Mesendoderm (in vitro differentiated cells): ENCODE data around the gene PLCXD3.

Source experiments
- DNase-seq: peaks from one replicate; pipeline ENCODE4 v3.0.0; 2013
- H2AK5ac ChIP-seq: 2 replicates; pipeline ENCODE4 v1.6.1; 2013; ENCODE audit warnings: low read length, inconsistent platforms
- H2BK120ac ChIP-seq: 2 replicates; pipeline ENCODE4 v1.6.1; 2013; ENCODE audit warnings: low read depth, mild to moderate bottlenecking, low read length, moderate library complexity, mixed read lengths
- H2BK15ac ChIP-seq: replicated peaks from 2 replicates; pipeline ENCODE4 v1.6.1; 2013; ENCODE audit warnings: low read depth, mild to moderate bottlenecking, moderate library complexity
- H2BK5ac ChIP-seq: 2 replicates; pipeline ENCODE4 v1.6.1; 2013; ENCODE audit warnings: low read length, inconsistent platforms
- H3K18ac ChIP-seq: 2 replicates; pipeline ENCODE4 v1.6.1; 2013; ENCODE audit warnings: mild to moderate bottlenecking, low read length, mixed read lengths
- H3K23ac ChIP-seq: one replicate; pipeline ENCODE4 v1.6.1; 2013; ENCODE audit warnings: low read length
- H3K27ac ChIP-seq: 2 replicates; pipeline ENCODE4 v1.5.1; 2013; ENCODE audit warnings: low read depth, mild to moderate bottlenecking, inconsistent platforms, low read length, moderate library complexity
- H3K27me3 ChIP-seq: 2 replicates; pipeline ENCODE4 v1.6.1; 2013; ENCODE audit warnings: low read length, control low read depth, mild to moderate bottlenecking, inconsistent platforms; ENCODE audit not compliant: insufficient read depth, poor library complexity
- H3K36me3 ChIP-seq: 2 replicates; pipeline ENCODE4 v1.6.1; 2013; ENCODE audit warnings: low read length, inconsistent platforms; ENCODE audit not compliant: control insufficient read depth, insufficient read depth
- H3K4ac ChIP-seq: one replicate; pipeline ENCODE4 v1.6.1; 2013; ENCODE audit warnings: low read depth, mild to moderate bottlenecking, low read length, moderate library complexity
- H3K4me1 ChIP-seq: 2 replicates; pipeline ENCODE4 v1.6.1; 2013; ENCODE audit warnings: low read depth, low read length, inconsistent platforms; ENCODE audit not compliant: control insufficient read depth
- H3K4me2 ChIP-seq: 2 replicates; pipeline ENCODE4 v1.6.1; 2013; ENCODE audit warnings: low read length
- H3K4me3 ChIP-seq: 2 replicates; pipeline ENCODE4 v1.5.1; 2013; ENCODE audit warnings: mild to moderate bottlenecking, low read length
- H3K56ac ChIP-seq: one replicate; pipeline ENCODE4 v1.6.1; 2013; ENCODE audit warnings: low read length
- H3K79me1 ChIP-seq: 2 replicates; pipeline ENCODE4 v1.6.1; 2013; ENCODE audit warnings: low read length, inconsistent platforms
- H3K79me2 ChIP-seq: 2 replicates; pipeline ENCODE4 v1.6.1; 2013; ENCODE audit warnings: mild to moderate bottlenecking, low read length; ENCODE audit not compliant: control insufficient read depth, insufficient read depth
- H3K9ac ChIP-seq: 2 replicates; pipeline ENCODE4 v1.6.1; 2013; ENCODE audit warnings: low read length, inconsistent platforms
- H4K5ac ChIP-seq: one replicate; pipeline ENCODE4 v1.6.1; 2013; ENCODE audit warnings: low read length
- H4K8ac ChIP-seq: one replicate; pipeline ENCODE4 v1.6.1; 2013; ENCODE audit warnings: low read depth, mild to moderate bottlenecking, control low read depth, low read length, moderate library complexity
- WGBS: extraction: QIAGEN DNeasy Blood & Tissue Kit; methylation state at CpG from one replicate; pipeline ENCODE4 v1.1.7; 2013; ENCODE audit warnings: low lambda C conversion rate, missing lambda C conversion rate; ENCODE audit not compliant: insufficient coverage; ENCODE audit errors: extremely low coverage; 5-methylcytosine and 5-hydroxymethylcytosine counted together

The PLCXD3 gene

GRCh38 chr5:41420492-41421067 is 89.8 kb downstream of the PLCXD3 start:
- H3K27ac ChIP-seq = no peak overlapping the region
- DNase-seq = no peak
- H3K4me3 ChIP-seq = no peak overlapping the region
- H3K36me3 ChIP-seq = no peaks in the 10 kb centered on the region
- no peak overlapping the region for H4K5ac ChIP-seq
- H3K79me1 ChIP-seq = no peaks in the 10 kb centered on the region
- no peak overlapping the region for H2BK5ac ChIP-seq
- H2BK15ac ChIP-seq = no peak overlapping the region
- no peak overlapping the region for H4K8ac ChIP-seq
- no peak overlapping the region for H3K56ac ChIP-seq
- no peak overlapping the region for H3K9ac ChIP-seq
- no CpG with 5 or more reads among the region's 3 CpGs for WGBS
- no peaks in the 10 kb centered on the region for H3K27me3 ChIP-seq
- H2BK120ac ChIP-seq = no peak overlapping the region
- H3K4ac ChIP-seq = no peak overlapping the region
- H3K18ac ChIP-seq = no peak overlapping the region
- H3K79me2 ChIP-seq = no peaks in the 10 kb centered on the region
- H3K23ac ChIP-seq = no peak overlapping the region
- H3K4me2 ChIP-seq = no peak overlapping the region
- H3K4me1 ChIP-seq = no peaks in the 10 kb centered on the region
- H2AK5ac ChIP-seq = no peak overlapping the region

GRCh38 chr5:41418220-41419031 is 92.0 kb downstream of the PLCXD3 start:
- Histone ChIP-seq H2BK5ac (no peak overlapping the region), H3K23ac (no peak overlapping the region), H3K4me2 (no peak overlapping the region), H3K79me2 (no peaks in the 10 kb centered on the region), H3K36me3 (no peaks in the 10 kb centered on the region), H4K5ac (no peak overlapping the region), H3K79me1 (no peaks in the 10 kb centered on the region), H2BK120ac (no peak overlapping the region), H3K4me1 (no peaks in the 10 kb centered on the region), H4K8ac (no peak overlapping the region), H3K4ac (no peak overlapping the region), H2AK5ac (no peak overlapping the region), H2BK15ac (no peak overlapping the region), H3K9ac (no peak overlapping the region), H3K56ac (no peak overlapping the region), H3K27ac (no peak overlapping the region), H3K18ac (no peak overlapping the region), H3K27me3 (no peaks in the 10 kb centered on the region), H3K4me3 (no peak overlapping the region)
- peak; percentile 14 for DNase-seq
- no CpG with 5 or more reads among the region's 2 CpGs for WGBS

DNA sequence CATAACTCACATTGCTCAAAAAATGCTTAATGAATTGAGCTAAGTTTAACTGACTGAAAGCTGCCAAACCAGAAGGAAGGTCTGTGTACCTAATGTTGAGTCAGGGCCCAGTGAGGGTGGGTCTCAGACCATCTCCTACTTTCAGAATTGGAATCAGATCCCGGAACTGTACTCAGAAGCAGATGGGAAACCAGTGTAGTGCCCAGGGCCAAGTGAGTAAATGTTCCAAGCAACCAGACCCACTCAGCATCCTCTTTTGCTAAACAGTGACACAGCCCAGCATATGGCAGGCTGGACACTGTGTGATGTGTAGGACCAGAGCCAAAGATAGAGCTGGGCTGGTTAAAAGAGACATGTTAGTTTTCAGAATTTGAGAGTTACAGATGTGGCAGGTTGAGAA is 94.1 kb downstream of the PLCXD3 start:
- no CpG with 5 or more reads among the region's 1 CpG for WGBS
- no peak overlapping the region for H2AK5ac ChIP-seq
- no peak overlapping the region for H3K23ac ChIP-seq
- no peak overlapping the region for H4K8ac ChIP-seq
- no peak overlapping the region for H2BK5ac ChIP-seq
- no peaks in the 10 kb centered on the region for H3K27me3 ChIP-seq
- no peak overlapping the region for H3K4me3 ChIP-seq
- no peak overlapping the region for H2BK15ac ChIP-seq
- no peak overlapping the region for H3K4me2 ChIP-seq
- H3K4me1 ChIP-seq = no peaks in the 10 kb centered on the region
- no peaks in the 10 kb centered on the region for H3K79me1 ChIP-seq
- no peak overlapping the region for H3K56ac ChIP-seq
- H2BK120ac ChIP-seq = no peak overlapping the region
- no peak for DNase-seq
- H3K4ac ChIP-seq = no peak overlapping the region
- H3K36me3 ChIP-seq = no peaks in the 10 kb centered on the region
- no peak overlapping the region for H3K18ac ChIP-seq
- no peak overlapping the region for H3K27ac ChIP-seq
- no peak overlapping the region for H4K5ac ChIP-seq
- no peak overlapping the region for H3K9ac ChIP-seq
- H3K79me2 ChIP-seq = no peaks in the 10 kb centered on the region

DNA sequence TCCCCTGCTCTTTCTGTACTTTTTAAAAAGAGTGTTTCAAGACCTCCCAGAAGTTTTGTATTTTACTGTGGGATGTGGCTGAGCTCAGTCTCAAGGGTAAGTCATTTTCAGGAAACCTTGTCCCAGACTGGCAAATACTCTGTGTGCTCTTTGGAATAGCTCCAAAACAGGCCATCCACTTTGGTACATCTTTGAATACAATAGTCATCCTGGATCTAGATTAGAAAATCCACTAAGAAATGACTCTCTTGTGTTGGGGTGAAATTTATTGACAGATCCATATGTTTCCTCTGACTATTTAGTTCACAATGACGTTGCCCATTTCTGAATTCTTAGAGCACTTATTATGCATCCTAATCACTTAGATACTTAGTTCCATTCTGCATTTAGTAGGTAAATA is 95.2 kb downstream of the PLCXD3 start:
- no peak overlapping the region for H3K9ac ChIP-seq
- no peak overlapping the region for H2BK5ac ChIP-seq
- no peak overlapping the region for H3K4ac ChIP-seq
- H3K23ac ChIP-seq = no peak overlapping the region
- H3K79me1 ChIP-seq = no peaks in the 10 kb centered on the region
- no CpG with 5 or more reads among the region's 1 CpG for WGBS
- no peaks in the 10 kb centered on the region for H3K27me3 ChIP-seq
- H2AK5ac ChIP-seq = no peak overlapping the region
- no peak overlapping the region for H4K8ac ChIP-seq
- no peak overlapping the region for H3K4me3 ChIP-seq
- no peak overlapping the region for H2BK120ac ChIP-seq
- no peak for DNase-seq
- no peak overlapping the region for H3K27ac ChIP-seq
- H3K4me1 ChIP-seq = no peaks in the 10 kb centered on the region
- no peaks in the 10 kb centered on the region for H3K36me3 ChIP-seq
- H3K56ac ChIP-seq = no peak overlapping the region
- H4K5ac ChIP-seq = no peak overlapping the region
- H3K18ac ChIP-seq = no peak overlapping the region
- H3K4me2 ChIP-seq = no peak overlapping the region
- H2BK15ac ChIP-seq = no peak overlapping the region
- H3K79me2 ChIP-seq = no peaks in the 10 kb centered on the region

DNA sequence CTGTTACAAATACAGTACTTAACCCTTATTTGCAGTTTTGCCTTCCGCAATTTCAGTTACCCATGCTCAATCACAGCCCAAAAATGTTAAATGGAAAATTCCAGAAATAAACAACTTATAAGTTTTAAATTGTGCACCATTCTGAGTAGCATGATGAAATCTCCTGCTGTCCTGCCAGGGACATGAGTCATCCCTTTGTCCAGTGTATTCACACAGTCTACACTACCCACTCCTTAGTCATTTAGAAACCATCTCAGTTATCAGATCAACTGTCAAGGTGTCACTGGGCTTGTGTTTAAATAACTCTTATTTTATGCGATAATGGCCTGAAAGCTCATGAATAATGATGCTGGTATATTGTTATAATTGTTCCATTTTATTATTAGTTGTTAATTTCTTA is 95.8 kb downstream of the PLCXD3 start:
- Histone ChIP-seq H3K18ac (no peak overlapping the region), H3K79me1 (no peaks in the 10 kb centered on the region), H3K4me1 (no peaks in the 10 kb centered on the region), H4K8ac (no peak overlapping the region), H3K4me3 (no peak overlapping the region), H3K36me3 (no peaks in the 10 kb centered on the region), H4K5ac (no peak overlapping the region), H3K9ac (no peak overlapping the region), H3K27ac (no peak overlapping the region), H3K4ac (no peak overlapping the region), H2AK5ac (no peak overlapping the region), H3K79me2 (no peaks in the 10 kb centered on the region), H2BK120ac (no peak overlapping the region), H3K23ac (no peak overlapping the region), H3K27me3 (no peaks in the 10 kb centered on the region), H2BK15ac (no peak overlapping the region), H3K56ac (no peak overlapping the region), H2BK5ac (no peak overlapping the region), H3K4me2 (no peak overlapping the region)
- peak; percentile 54 for DNase-seq
- WGBS = no CpG with 5 or more reads among the region's 2 CpGs
